Measurements from ENCODE around the gene AGBL4. TPM values are rescaled to one million over a fixed set of nuclear protein-coding genes. Genes with fewer than 3 reads are reported as not detected.
A peak's percentile ranks its signal among the peaks of the same experiment; 100 is the strongest.

Gene AGBL4
- total RNA-seq, 3 donors from 2014 or later, result 0.46 to 0.57 TPM; not detected in 1

- Histone ChIP-seq H3K4me1 (ENCODE audit: low read depth) (no peaks in the 10 kb centered on the region), H3K4me3 (no peak overlapping the region), H3K9me3 (peaks cover 59% of the 10 kb centered on the region), H3K36me3 (ENCODE audit: low read depth) (no peaks in the 10 kb centered on the region)
- no peak for ATAC-seq
- no peak for DNase-seq
- intact Hi-C loops (cut with DNase I, micrococcal nuclease), result no loop called here
- TF ChIP-seq, protein P1, sequence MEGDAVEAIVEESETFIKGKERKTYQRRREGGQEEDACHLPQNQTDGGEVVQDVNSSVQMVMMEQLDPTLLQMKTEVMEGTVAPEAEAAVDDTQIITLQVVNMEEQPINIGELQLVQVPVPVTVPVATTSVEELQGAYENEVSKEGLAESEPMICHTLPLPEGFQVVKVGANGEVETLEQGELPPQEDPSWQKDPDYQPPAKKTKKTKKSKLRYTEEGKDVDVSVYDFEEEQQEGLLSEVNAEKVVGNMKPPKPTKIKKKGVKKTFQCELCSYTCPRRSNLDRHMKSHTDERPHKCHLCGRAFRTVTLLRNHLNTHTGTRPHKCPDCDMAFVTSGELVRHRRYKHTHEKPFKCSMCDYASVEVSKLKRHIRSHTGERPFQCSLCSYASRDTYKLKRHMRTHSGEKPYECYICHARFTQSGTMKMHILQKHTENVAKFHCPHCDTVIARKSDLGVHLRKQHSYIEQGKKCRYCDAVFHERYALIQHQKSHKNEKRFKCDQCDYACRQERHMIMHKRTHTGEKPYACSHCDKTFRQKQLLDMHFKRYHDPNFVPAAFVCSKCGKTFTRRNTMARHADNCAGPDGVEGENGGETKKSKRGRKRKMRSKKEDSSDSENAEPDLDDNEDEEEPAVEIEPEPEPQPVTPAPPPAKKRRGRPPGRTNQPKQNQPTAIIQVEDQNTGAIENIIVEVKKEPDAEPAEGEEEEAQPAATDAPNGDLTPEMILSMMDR (IDR thresholded peaks at IDR 0.05), result no peak
Measured at GRCh38 chr1:49552101-49552500, 471.7 kb downstream of the AGBL4 start.

DNA sequence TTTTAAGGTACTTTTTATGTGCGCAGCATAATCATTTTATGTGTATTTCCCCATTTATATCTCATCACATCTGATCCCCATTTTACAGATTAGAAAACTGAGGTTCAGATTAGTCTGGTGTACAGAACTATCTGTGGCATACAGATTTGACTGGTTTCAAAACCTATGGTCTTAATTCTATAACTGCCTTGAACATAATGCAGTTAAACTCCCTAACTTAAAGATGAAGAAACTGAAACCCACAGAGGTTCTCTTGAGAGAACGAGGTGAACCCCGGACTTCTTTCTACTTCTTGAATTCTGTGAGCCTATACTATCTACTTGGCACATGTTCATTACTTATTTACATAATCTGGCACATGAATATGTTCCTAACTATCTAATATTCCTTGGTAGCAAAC is 479.1 kb downstream of the AGBL4 start:
- TF ChIP-seq, protein P1 (IDR thresholded peaks at IDR 0.05), result no peak
- Histone ChIP-seq H3K36me3 (ENCODE audit: low read depth) (no peaks in the 10 kb centered on the region), H3K4me3 (no peak overlapping the region), H3K4me1 (ENCODE audit: low read depth) (no peaks in the 10 kb centered on the region), H3K9me3 (peaks cover 52% of the 10 kb centered on the region)
- ATAC-seq (no peak), DNase-seq (no peak)
- intact Hi-C loops (cut with DNase I, micrococcal nuclease), result no loop called here

DNA sequence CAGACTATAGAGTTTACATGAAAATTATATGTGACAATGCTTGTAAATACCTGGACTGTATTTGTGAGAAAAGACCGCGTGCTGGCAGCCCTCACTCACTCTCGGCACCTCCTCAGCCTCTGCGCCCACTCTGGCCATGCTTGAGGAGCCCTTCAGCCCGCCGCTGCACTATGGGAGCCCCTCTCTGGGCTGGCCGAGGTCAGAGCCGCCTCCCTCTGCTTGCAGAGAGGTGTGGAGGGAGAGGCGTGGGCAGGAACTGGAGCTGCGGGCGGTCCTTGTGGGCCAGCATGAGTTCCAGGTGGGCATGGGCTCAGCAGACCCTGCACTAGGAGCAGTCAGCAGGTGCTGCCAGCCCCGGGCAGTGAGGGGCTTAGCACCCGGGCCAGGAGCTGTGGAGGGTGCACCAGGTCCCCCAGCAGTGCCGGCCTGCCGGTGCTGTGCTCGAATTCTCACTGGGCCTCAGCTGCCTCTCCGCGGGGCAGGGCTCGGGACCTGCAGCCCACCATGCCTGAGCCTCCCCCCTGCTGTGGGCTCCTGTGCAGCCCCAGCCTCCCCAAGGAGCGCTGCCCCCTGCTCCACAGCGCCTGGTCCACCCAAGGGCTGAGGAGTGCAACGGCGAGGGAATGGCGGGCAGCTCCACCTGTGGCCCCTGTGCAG is 482.5 kb downstream of the AGBL4 start:
- ATAC-seq (no peak), DNase-seq (peak in 1 of 3 donors; percentile 36)
- Histone ChIP-seq H3K36me3 (ENCODE audit: low read depth) (no peaks in the 10 kb centered on the region), H3K4me1 (ENCODE audit: low read depth) (no peaks in the 10 kb centered on the region), H3K4me3 (no peak overlapping the region), H3K9me3 (peaks cover 35% of the 10 kb centered on the region)
- intact Hi-C loops (cut with DNase I, micrococcal nuclease), result no loop called here
- TF ChIP-seq, protein P1 (IDR thresholded peaks at IDR 0.05), result no peak

GRCh38 chr1:49527606-49528305 is 496.0 kb downstream of the AGBL4 start:
- no peak for DNase-seq
- TF ChIP-seq, protein P1 (IDR thresholded peaks at IDR 0.05), result no peak
- Histone ChIP-seq H3K9me3 (no peaks in the 10 kb centered on the region), H3K36me3 (ENCODE audit: low read depth) (no peaks in the 10 kb centered on the region), H3K4me3 (no peak overlapping the region), H3K4me1 (ENCODE audit: low read depth) (no peaks in the 10 kb centered on the region)
- no peak for ATAC-seq
- intact Hi-C loops (cut with DNase I, micrococcal nuclease), result no loop called here

- TF ChIP-seq, protein P1 (IDR thresholded peaks at IDR 0.05), result no peak
- Histone ChIP-seq H3K9me3 (no peaks in the 10 kb centered on the region), H3K4me3 (no peak overlapping the region), H3K36me3 (ENCODE audit: low read depth) (no peaks in the 10 kb centered on the region), H3K4me1 (ENCODE audit: low read depth) (no peaks in the 10 kb centered on the region)
- intact Hi-C loops (cut with DNase I, micrococcal nuclease), result no loop called here
- DNase-seq (no peak), ATAC-seq (no peak)
Measured at GRCh38 chr1:49526672-49527071, 497.1 kb downstream of the AGBL4 start.
